22Rv1 (cell line): ENCODE data around the gene PRUNE2.

Experiments used
- H3K27ac ChIP-seq: fragments of 450-650 bp; 2 replicates; pipeline ENCODE4 v1.5.1; 2017
- ZFX ChIP-seq: fragments of 450-650 bp; IDR thresholded peaks from 2 replicates; pipeline ENCODE4 v1.6.1; 2017; ENCODE audit warnings: antibody characterized with exemption, borderline replicate concordance
- TF ChIP-seq, protein P1 (sequence below): fragments of 450-650 bp; IDR thresholded peaks from 2 replicates; pipeline ENCODE4 v1.5.1; 2017; ENCODE audit warnings: mild to moderate bottlenecking

PRUNE2 gene

DNA sequence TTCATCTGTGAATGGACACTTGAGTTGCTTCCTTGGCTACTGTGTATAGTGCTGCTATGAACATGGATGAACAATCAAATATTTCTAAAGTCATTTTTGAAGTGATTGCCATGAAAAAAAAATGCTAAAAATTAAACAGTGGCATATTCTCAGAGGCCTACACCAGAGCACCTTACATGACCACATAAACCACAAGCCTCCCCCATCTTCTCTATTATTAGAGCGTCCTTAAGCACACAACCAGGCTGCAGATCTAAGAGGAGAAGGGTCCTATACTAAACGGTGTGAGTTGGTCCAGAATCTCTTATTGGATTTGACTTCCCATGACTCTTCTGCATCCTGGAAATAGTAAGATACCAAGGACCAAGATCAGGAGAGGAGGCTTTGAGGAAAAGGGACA lies 107.4 kb downstream of the PRUNE2 start:
- TF ChIP-seq ZFX: no peak
- TF ChIP-seq, protein P1, sequence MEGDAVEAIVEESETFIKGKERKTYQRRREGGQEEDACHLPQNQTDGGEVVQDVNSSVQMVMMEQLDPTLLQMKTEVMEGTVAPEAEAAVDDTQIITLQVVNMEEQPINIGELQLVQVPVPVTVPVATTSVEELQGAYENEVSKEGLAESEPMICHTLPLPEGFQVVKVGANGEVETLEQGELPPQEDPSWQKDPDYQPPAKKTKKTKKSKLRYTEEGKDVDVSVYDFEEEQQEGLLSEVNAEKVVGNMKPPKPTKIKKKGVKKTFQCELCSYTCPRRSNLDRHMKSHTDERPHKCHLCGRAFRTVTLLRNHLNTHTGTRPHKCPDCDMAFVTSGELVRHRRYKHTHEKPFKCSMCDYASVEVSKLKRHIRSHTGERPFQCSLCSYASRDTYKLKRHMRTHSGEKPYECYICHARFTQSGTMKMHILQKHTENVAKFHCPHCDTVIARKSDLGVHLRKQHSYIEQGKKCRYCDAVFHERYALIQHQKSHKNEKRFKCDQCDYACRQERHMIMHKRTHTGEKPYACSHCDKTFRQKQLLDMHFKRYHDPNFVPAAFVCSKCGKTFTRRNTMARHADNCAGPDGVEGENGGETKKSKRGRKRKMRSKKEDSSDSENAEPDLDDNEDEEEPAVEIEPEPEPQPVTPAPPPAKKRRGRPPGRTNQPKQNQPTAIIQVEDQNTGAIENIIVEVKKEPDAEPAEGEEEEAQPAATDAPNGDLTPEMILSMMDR: no peak
- peak overlapping the region; percentile 88 for H3K27ac ChIP-seq

DNA sequence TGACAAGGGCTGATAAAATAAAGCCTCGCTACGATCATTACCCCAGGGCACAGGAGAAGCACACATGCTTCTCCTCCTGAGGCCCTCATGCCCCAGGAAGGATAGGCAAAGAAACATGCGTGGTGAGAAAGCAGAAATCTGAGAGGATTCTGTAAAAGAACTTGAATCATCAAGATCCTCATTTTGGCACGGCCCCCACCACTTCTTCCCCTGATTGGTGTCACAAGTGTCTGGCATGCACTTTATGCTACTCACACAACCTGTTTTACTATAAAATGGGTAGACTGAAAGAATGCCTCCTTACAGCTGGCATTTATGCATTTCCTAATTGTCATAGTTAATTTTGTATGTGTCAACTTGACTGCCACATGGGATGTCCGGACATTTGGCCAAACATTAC lies 109.6 kb downstream of the PRUNE2 start:
- H3K27ac ChIP-seq: peak overlapping the region; percentile 88
- TF ChIP-seq, protein P1: no peak
- TF ChIP-seq ZFX: no peak

DNA sequence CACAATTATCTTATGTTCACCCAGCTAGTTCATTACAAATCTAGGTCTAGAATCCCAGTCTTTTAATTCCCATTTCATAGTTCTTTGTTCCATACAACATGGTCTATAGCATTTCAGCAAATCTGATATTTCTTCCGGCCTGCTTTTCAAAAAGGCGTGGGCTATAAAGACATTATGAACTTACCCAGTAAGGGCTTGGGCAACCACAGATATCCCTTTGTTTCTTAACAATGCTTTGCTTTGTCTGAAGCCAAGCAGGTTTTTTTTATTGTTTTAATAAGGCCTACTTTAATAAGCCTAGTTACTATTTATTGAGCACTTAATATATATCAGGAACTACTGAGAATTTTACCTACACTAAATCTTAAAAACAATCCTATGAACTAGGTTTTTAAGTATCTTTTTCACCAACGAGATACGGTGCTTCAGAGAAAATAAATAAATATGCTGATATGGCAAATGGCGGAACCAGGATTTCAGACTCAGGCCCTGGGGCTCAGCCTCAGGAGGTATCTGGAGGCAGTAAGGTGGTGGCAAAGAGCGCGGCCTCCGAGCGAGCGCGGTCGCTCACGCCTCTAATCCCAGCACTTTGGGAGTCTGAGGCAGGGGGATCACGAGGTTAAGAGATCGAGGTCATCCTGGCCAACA lies 112.0 kb downstream of the PRUNE2 start:
- TF ChIP-seq, protein P1: no peak
- TF ChIP-seq ZFX: no peak

DNA sequence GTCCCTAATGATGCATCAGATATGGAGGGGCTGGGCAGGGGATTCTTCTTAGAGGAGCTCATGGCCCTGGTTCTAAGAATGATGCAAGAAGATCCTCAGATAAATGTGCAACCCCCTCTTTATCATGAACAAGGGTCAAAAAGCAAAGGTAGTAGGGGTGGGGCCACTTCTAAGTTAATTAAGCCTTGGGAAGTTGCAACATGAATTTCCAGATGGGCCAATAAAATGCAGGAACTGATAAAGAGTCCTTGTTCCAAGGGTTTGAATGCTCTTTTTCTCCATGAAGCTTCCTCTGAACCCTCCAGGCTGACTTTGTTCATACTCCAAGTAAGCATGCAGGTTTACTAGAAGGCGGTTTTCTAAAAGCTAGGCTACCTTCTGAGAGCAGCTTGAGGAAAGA lies 116.1 kb downstream of the PRUNE2 start:
- no peak for TF ChIP-seq ZFX
- TF ChIP-seq, protein P1: no peak
- H3K27ac ChIP-seq: no peak overlapping the region

More for the DNA sequence above, 112.0 kb downstream of the PRUNE2 start:
- H3K27ac ChIP-seq: peak overlapping the region; percentile 88

DNA sequence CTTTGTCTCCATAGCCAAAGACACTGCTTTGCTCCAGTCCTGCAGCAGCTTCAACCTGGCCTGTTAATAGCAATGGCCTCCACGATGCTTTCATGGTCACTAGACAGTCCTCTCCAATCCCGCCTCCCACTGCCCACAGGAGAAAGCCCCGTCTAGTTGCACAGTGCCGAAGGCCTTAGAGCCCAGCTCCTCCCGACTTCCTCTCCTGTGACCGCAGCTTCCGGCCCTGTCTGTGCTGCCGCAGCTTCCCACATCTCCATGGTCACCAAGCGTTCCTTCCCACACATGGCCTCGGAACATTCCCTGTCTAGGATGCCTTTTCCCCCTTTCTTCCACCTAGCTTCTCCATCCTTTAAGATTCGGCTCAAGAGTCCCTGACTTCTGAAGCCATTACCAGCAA lies 118.2 kb downstream of the PRUNE2 start:
- no peak overlapping the region for H3K27ac ChIP-seq
- TF ChIP-seq, protein P1: no peak
- no peak for TF ChIP-seq ZFX

DNA sequence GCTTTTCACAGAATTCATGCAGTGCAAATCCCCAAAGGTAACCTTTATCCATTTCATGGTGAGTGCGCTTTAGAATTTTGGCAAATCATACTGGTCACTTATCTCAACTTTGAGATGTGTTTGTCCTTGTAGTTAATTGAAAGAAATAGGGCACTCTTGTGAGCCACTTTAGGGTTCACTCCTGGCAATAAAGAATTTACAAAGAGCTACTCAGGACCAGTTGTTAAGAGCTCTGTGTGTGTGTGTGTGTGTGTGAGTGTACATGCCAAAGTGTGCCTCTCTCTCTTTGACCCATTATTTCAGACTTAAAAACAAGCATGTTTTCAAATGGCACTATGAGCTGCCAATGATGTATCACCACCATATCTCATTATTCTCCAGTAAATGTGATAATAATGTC lies 120.4 kb downstream of the PRUNE2 start:
- H3K27ac ChIP-seq: peak overlapping the region; percentile 37
- TF ChIP-seq ZFX: no peak
- TF ChIP-seq, protein P1: no peak

DNA sequence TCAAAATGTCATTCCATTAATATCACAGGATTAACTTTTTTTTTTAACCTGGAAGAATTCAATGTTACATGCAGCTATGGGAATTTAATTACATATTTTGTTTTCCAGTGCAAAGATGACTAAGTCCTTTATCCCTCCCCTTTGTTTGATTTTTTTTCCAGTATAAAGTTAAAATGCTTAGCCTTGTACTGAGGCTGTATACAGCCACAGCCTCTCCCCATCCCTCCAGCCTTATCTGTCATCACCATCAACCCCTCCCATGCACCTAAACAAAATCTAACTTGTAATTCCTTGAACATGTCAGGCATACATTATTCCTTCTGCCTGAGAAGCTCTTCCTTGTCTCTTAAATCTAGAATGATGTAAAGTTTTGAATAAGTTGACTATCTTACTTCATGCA lies 121.0 kb downstream of the PRUNE2 start:
- TF ChIP-seq, protein P1: no peak
- TF ChIP-seq ZFX: no peak

More for the DNA sequence above, 121.0 kb downstream of the PRUNE2 start:
- H3K27ac ChIP-seq: peak overlapping the region; percentile 37
